GM21381 (cell line): ENCODE measurements around the gene PTPRN2.

ENCODE experiments used
- ATAC-seq: cut with Tn5 transposase; IDR thresholded peaks from one replicate; pipeline ENCODE4 v1.9.1; 2021; ENCODE audit warnings: mild to moderate bottlenecking, moderate library complexity; ENCODE audit not compliant: unreplicated experiment

The PTPRN2 gene

DNA sequence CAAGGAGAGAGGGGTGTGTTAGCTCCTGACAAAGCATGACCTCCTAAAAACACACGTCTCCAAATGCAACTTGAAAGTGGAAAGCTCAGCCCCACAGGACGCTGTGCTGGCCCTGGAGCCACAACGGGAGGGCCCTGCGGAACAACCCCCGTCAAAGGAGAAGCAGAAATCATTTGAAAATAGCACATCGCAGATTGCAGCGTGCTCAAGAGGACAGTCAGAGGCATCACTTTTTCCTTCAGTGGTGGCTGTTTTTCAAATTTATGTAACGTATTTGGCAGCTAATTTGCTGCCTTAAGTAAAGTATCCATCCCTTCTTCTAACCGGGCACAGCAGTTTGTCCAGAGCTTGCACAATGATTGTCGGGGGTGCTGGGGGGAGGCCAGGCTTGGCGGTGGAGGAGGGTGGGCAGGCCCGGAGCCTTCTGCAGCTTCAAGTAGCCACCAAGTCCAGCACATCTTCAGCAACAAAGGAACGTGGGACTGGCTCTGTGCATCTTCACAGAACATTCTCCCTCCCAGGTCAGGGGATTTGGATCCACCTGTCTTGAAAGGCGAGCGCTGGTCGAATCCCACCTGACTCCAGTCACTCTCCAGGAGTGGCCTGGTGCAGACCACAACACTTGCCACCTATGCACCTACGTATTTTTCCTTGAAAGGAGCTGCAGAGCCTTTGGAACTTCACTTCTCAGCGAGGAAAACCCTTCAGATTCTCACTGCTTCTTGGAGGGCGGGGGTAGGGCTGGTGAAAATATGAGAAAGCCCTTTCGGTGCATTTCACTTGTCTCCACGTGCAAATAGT is 904.5 kb downstream of the PTPRN2 start:
- no peak for ATAC-seq

GRCh38 chr7:157682064-157682945 is 905.3 kb downstream of the PTPRN2 start:
- no peak for ATAC-seq

DNA sequence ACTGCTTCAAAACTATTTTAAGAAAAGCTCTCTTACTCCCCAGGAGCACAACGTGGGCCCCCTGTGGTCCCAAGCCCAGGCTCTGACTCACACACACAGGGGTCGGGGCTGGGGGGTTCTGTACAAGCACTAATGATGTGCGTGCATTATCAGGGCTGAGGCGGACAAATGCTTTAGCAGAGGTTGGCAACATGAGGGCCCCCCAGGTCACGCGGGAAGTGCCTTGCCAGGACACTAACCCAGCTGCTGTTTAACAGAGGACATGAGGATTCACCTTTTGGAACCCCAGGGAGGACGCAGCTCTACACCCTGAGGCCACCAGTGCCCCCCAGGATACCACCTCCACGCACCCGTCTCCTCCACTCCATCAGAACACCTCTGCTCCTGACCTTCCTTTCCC is 908.0 kb downstream of the PTPRN2 start:
- no peak for ATAC-seq

- ATAC-seq = no peak
Measured at GRCh38 chr7:157678501-157678900, 909.1 kb downstream of the PTPRN2 start.

- ATAC-seq = no peak
Measured at GRCh38 chr7:157676456-157677255, 911.0 kb downstream of the PTPRN2 start.

DNA sequence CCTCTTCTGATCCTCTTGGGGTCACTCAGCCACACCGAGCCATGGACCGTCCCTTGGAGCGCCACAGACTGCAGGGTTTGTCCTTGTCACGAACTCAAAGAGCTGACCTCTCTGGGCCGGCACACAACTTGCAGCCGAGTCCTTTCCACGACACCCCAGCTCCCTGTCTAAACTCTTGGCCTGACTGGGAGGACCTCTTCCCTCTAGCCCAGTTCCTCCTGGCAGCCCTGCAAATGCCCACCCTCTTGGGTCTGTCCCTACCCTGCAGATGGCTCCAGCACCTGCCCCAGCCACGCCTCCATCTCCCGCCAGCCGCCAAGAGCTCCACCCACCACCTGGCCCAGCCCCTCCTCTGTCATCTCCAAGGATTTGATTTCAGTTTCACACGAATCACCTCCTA is 911.6 kb downstream of the PTPRN2 start:
- no peak for ATAC-seq

GRCh38 chr7:157675427-157675927 is 912.1 kb downstream of the PTPRN2 start:
- ATAC-seq = no peak

GRCh38 chr7:157674715-157675426 is 912.8 kb downstream of the PTPRN2 start:
- no peak for ATAC-seq

DNA sequence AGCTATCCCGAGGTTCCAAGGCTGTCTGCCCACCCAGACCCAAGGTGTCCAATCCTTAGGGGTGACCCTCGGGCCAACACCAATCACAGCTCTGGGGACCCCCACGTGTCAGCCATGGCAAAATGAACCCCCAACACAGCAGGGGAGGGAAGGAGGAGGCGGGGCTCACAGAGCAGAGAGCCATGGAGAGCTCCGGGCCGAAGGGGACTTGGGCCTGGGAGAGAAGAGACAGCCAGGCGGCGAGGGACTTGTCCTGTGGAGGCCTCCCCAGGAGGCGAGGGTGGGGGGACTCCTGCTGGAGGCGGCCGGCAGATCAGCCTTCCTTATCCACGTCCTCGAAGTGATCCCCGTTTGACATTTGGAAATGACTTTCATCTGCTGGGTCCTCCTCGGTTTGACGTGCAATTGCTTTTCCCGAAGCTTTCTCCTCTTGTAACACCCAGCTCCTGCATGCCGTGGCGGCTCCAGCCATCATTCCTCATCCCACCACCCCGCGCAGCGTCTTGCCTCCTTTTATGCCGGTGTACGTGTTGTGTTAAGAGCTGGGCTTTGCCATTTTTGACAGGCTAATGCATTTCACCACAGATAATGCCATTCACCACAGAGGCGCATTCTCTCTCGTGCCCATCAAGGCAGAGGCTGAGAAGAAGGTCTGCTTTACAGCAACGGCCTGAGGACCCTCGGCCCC is 913.5 kb downstream of the PTPRN2 start:
- no peak for ATAC-seq

DNA sequence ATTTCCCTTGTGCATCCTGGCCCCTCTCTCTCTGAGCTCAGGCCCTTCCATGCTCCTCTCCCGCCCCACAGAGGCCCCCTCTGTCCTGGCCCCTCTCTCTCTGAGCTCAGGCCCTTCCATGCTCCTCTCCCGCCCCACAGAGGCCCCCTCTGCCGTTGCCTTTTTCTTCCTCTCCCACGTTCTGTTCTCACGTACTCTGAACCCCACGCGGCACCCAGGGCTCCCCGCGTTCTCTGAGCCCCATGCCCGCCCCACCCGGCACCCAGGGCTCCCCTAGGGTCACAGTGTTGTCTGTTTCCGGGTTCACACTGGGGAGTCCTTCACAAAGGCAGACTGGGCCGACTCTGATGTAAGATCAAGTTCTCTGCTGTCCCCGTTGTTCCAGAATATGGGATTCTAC is 914.0 kb downstream of the PTPRN2 start:
- no peak for ATAC-seq

- ATAC-seq = no peak
Measured at GRCh38 chr7:157671358-157672255, 916.0 kb downstream of the PTPRN2 start.

- ATAC-seq = no peak
Measured at GRCh38 chr7:157670490-157671357, 916.9 kb downstream of the PTPRN2 start.

DNA sequence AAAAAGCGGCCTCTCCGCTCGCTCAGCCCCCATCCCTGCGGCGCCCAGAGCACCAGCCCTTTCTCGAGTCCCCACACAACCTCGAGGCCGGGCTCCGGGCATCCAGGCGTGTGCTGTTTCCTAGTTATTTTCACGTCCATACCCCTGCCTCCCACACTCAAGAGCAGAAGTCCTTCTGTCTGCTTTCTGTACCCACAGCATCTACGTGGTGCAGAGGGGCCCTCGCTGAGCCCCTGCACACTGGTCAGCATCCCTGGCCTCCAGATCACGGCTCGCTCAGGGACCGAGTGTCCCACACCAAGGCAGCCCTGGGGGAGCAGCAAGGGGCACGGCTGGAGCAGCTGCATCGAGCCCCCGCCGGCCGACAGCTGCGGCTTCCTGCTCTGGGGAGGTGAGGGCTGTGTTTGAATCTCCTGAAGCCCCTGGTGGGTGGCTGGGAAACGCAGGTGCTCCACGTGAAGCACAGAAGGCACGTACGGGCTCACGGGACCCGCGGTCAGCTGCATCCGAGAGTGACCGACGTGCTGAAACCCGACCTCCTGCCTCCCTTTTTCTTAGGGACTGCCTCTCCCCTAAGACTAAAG is 917.8 kb downstream of the PTPRN2 start:
- no peak for ATAC-seq

DNA sequence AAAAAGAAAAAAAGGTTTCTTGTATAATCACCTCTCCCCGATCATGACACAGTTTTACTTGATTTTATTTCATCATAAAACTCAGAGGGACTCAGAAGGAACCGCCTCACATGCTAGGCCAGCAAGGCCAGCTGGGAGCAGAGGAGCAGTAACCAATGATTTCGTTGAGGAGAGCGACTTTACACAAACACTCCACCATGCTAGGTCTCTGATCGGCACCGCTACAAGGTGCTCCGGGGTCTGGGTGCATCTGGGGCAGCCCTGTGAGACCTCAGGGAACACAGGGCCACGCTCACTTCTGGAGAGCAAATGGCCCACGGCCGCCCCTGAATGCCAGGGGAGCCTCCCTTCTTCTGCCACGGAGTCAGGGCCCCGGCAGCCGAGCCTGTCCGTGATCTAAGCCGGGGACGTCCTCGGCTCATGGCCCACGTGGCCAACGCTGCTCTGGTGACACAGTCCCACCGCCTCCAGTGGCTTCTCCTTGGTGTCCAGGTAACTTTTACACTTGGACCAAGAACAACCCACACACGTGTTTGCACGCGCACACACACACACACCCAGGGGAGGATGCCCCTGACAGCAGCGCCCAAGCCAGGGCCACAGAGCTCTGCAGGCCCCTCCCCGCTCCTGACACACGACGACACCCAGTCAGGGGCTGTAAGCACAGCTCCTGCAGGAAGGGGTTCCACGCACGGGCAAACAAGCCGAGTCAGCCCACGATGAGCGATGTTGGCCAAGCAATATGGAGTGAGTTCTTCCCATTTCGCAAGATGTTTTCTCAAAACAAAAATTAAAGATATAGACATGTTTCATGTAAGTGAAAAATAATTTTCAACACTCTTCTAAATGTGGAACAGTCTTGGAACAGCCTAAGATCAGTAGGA is 918.5 kb downstream of the PTPRN2 start:
- ATAC-seq = no peak

- ATAC-seq = no peak
Measured at GRCh38 chr7:157668221-157668883, 919.3 kb downstream of the PTPRN2 start.

- ATAC-seq = no peak
Measured at GRCh38 chr7:157667731-157668130, 919.9 kb downstream of the PTPRN2 start.
